Measurements from ENCODE around the gene EDEM1.

EDEM1 gene

DNA sequence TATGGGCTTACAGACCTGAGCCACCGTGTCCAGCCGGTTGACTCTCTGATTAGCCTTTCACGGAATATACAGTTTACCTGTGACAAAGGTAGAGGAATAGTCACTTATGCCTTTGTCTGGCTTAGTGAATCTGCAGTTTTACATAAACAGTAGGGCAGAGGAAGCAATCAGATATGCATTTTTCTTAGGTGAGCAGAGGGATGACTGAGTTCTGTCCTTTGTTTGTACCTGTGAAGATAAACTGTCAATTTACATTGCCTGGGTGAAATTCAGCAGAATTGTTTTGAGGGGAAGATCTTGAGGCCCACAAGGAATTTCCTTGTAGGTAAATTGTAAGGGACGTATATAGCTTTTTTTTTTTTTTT, 10.8 kb downstream of the EDEM1 start:
- no peak for DNase-seq (ENCODE audit: low read depth)
- no peak overlapping the region for H3K4me3 ChIP-seq (ENCODE audit: control insufficient read depth, low read depth, low read length)
- TF ChIP-seq, protein P1, sequence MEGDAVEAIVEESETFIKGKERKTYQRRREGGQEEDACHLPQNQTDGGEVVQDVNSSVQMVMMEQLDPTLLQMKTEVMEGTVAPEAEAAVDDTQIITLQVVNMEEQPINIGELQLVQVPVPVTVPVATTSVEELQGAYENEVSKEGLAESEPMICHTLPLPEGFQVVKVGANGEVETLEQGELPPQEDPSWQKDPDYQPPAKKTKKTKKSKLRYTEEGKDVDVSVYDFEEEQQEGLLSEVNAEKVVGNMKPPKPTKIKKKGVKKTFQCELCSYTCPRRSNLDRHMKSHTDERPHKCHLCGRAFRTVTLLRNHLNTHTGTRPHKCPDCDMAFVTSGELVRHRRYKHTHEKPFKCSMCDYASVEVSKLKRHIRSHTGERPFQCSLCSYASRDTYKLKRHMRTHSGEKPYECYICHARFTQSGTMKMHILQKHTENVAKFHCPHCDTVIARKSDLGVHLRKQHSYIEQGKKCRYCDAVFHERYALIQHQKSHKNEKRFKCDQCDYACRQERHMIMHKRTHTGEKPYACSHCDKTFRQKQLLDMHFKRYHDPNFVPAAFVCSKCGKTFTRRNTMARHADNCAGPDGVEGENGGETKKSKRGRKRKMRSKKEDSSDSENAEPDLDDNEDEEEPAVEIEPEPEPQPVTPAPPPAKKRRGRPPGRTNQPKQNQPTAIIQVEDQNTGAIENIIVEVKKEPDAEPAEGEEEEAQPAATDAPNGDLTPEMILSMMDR (IDR thresholded peaks at IDR 0.05; ENCODE audit: control insufficient read depth, insufficient read depth, low read depth, low read length, missing control alignments), result no peak

- H3K4me3 ChIP-seq (ENCODE audit: control insufficient read depth, low read depth, low read length), result no peak overlapping the region
- TF ChIP-seq, protein P1 (IDR thresholded peaks at IDR 0.05; ENCODE audit: control insufficient read depth, insufficient read depth, low read depth, low read length, missing control alignments), result no peak
- no peak for DNase-seq (ENCODE audit: low read depth)
Observed at GRCh38 chr3:5198986-5199731, 11.7 kb downstream of the EDEM1 start.

- H3K4me3 ChIP-seq (ENCODE audit: control insufficient read depth, low read depth, low read length), result no peak overlapping the region
- DNase-seq (ENCODE audit: low read depth), result no peak
- TF ChIP-seq, protein P1 (IDR thresholded peaks at IDR 0.05; ENCODE audit: control insufficient read depth, insufficient read depth, low read depth, low read length, missing control alignments), result no peak
Observed at GRCh38 chr3:5201536-5201935, 14.0 kb downstream of the EDEM1 start.

DNA sequence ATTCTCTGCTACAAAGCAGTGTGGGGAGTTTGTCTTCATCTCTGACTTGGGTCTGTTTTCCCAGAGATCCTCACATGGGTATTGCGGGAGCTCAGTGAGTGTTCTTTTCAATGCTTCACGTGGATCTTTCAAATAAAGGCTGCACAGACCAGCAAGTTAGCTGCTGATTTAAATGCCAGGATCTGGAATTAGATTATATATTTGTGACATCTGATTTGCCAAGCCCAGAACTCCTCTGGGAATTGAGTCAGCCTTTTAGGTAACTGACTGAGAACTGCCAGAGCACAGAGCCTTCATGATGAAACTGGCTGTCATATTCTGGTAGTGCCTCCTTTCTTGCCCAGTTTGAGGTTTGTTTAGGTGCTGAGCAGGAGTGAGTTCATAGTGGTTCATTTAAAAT, 14.7 kb downstream of the EDEM1 start:
- DNase-seq (ENCODE audit: low read depth), result no peak
- H3K4me3 ChIP-seq (ENCODE audit: control insufficient read depth, low read depth, low read length), result no peak overlapping the region
- TF ChIP-seq, protein P1 (IDR thresholded peaks at IDR 0.05; ENCODE audit: control insufficient read depth, insufficient read depth, low read depth, low read length, missing control alignments), result no peak

- no peak for DNase-seq (ENCODE audit: low read depth)
- H3K4me3 ChIP-seq (ENCODE audit: control insufficient read depth, low read depth, low read length), result no peak overlapping the region
- TF ChIP-seq, protein P1 (IDR thresholded peaks at IDR 0.05; ENCODE audit: control insufficient read depth, insufficient read depth, low read depth, low read length, missing control alignments), result no peak
Observed at GRCh38 chr3:5205165-5205941, 17.8 kb downstream of the EDEM1 start.

- DNase-seq (ENCODE audit: low read depth), result no peak
- no peak overlapping the region for H3K4me3 ChIP-seq (ENCODE audit: control insufficient read depth, low read depth, low read length)
- TF ChIP-seq, protein P1 (IDR thresholded peaks at IDR 0.05; ENCODE audit: control insufficient read depth, insufficient read depth, low read depth, low read length, missing control alignments), result no peak
Observed at GRCh38 chr3:5210926-5211325, 23.4 kb downstream of the EDEM1 start.

Data from AG09309 (cell line).